Measurements from ENCODE around the gene SLC38A4.

The SLC38A4 gene

GRCh38 chr12:46847001-46847400, 21.2 kb upstream of the SLC38A4 start:
- no peaks in the 10 kb centered on the region for H3K27me3 ChIP-seq (replicated peaks; ENCODE audit: insufficient read depth, low read length)
- H3K4me3 ChIP-seq (ENCODE audit: low read length) = no peak overlapping the region
- no peaks in the 10 kb centered on the region for H3K36me3 ChIP-seq (replicated peaks; ENCODE audit: insufficient read depth, low read length)
- H3K9me2 ChIP-seq (replicated peaks; ENCODE audit: insufficient read depth, low read length) = no peaks in the 10 kb centered on the region
- H3K9me3 ChIP-seq (replicated peaks; ENCODE audit: insufficient read depth, low read length) = no peaks in the 10 kb centered on the region
- no peak overlapping the region for H3K9ac ChIP-seq (ENCODE audit: low read length)
- H3K4me2 ChIP-seq (ENCODE audit: low read depth, low read length) = no peak overlapping the region
- no peaks in the 10 kb centered on the region for H3K79me2 ChIP-seq (ENCODE audit: low read length)
- H4K20me1 ChIP-seq (ENCODE audit: insufficient read depth, low read length) = no peaks in the 10 kb centered on the region
- no peaks in the 10 kb centered on the region for H3K4me1 ChIP-seq (ENCODE audit: low read length)
- no peak overlapping the region for H3K27ac ChIP-seq (ENCODE audit: low read length)
- TF ChIP-seq EZH2 (optimal IDR thresholded peaks at IDR 0.05; ENCODE audit: low read depth, low read length) (no peak), CTCF (IDR thresholded peaks at IDR 0.05; ENCODE audit: low read length) (no peak), EZH2phosphoT487 (IDR thresholded peaks at IDR 0.05; ENCODE audit: low read length) (no peak)
- DNase-seq = no peak
- no peak overlapping the region for H2AFZ ChIP-seq (ENCODE audit: low read length)
- no peaks in the 10 kb centered on the region for H3F3A ChIP-seq (ENCODE audit: insufficient read depth, low read length)

- H3K36me3 ChIP-seq (replicated peaks; ENCODE audit: insufficient read depth, low read length) = no peaks in the 10 kb centered on the region
- DNase-seq = no peak
Measured at GRCh38 chr12:46843811-46844210, 18.0 kb upstream of the SLC38A4 start.

GRCh38 chr12:46841891-46842290, 16.1 kb upstream of the SLC38A4 start:
- no peaks in the 10 kb centered on the region for H3K9me2 ChIP-seq (replicated peaks; ENCODE audit: insufficient read depth, low read length)
- H3K9me3 ChIP-seq (replicated peaks; ENCODE audit: insufficient read depth, low read length) = no peaks in the 10 kb centered on the region
- DNase-seq = no peak

More at GRCh38 chr12:46843811-46844210, 18.0 kb upstream of the SLC38A4 start:
- Histone ChIP-seq H3K4me1 (ENCODE audit: low read length) (no peaks in the 10 kb centered on the region), H2AFZ (ENCODE audit: low read length) (no peak overlapping the region), H3K9me2 (replicated peaks; ENCODE audit: insufficient read depth, low read length) (no peaks in the 10 kb centered on the region), H3K79me2 (ENCODE audit: low read length) (no peaks in the 10 kb centered on the region), H3K27ac (ENCODE audit: low read length) (no peak overlapping the region), H4K20me1 (ENCODE audit: insufficient read depth, low read length) (no peaks in the 10 kb centered on the region), H3F3A (ENCODE audit: insufficient read depth, low read length) (no peaks in the 10 kb centered on the region), H3K4me3 (ENCODE audit: low read length) (no peak overlapping the region), H3K27me3 (replicated peaks; ENCODE audit: insufficient read depth, low read length) (no peaks in the 10 kb centered on the region), H3K9me3 (replicated peaks; ENCODE audit: insufficient read depth, low read length) (no peaks in the 10 kb centered on the region), H3K4me2 (ENCODE audit: low read depth, low read length) (no peak overlapping the region), H3K9ac (ENCODE audit: low read length) (no peak overlapping the region)
- TF ChIP-seq EZH2phosphoT487 (IDR thresholded peaks at IDR 0.05; ENCODE audit: low read length) (no peak), CTCF (IDR thresholded peaks at IDR 0.05; ENCODE audit: low read length) (no peak), EZH2 (optimal IDR thresholded peaks at IDR 0.05; ENCODE audit: low read depth, low read length) (no peak)

More at GRCh38 chr12:46841891-46842290, 16.1 kb upstream of the SLC38A4 start:
- TF ChIP-seq CTCF (IDR thresholded peaks at IDR 0.05; ENCODE audit: low read length) = no peak
- TF ChIP-seq EZH2 (optimal IDR thresholded peaks at IDR 0.05; ENCODE audit: low read depth, low read length) = no peak
- no peak for TF ChIP-seq EZH2phosphoT487 (IDR thresholded peaks at IDR 0.05; ENCODE audit: low read length)
- Histone ChIP-seq H3K4me3 (ENCODE audit: low read length) (no peak overlapping the region), H3K27ac (ENCODE audit: low read length) (no peak overlapping the region), H3K27me3 (replicated peaks; ENCODE audit: insufficient read depth, low read length) (no peaks in the 10 kb centered on the region), H3K79me2 (ENCODE audit: low read length) (no peaks in the 10 kb centered on the region), H3K4me1 (ENCODE audit: low read length) (no peaks in the 10 kb centered on the region), H3K9ac (ENCODE audit: low read length) (no peak overlapping the region), H4K20me1 (ENCODE audit: insufficient read depth, low read length) (no peaks in the 10 kb centered on the region), H3K4me2 (ENCODE audit: low read depth, low read length) (no peak overlapping the region), H3K36me3 (replicated peaks; ENCODE audit: insufficient read depth, low read length) (no peaks in the 10 kb centered on the region), H3F3A (ENCODE audit: insufficient read depth, low read length) (no peaks in the 10 kb centered on the region), H2AFZ (ENCODE audit: low read length) (no peak overlapping the region)
